NCI-H146 treated with DMSO at 0.1 percent for 48 hours (cell line): ENCODE data around the gene DPYSL3.
A peak's percentile ranks its signal among the peaks of the same experiment; 100 is the strongest.
"Not testable (repeated sequence)": the region's sequence is repeated elsewhere in the genome, so short reads cannot be mapped to it uniquely, and the experiment has no call there.

Experiments used
- DNase-seq: peaks from one replicate; lab custom pipeline; 2025; ENCODE audit not compliant: unreplicated experiment; lab: John Stamatoyannopoulos, UW

DPYSL3 gene

GRCh38 chr5:147509710-147510651 lies at the start of gene DPYSL3:
DPYSL3 (minus strand) TSS chr5:147510068; CDS start chr5:147509858, 210 bp downstream.
- peak; percentile 35 for DNase-seq

GRCh38 chr5:147558826-147559225 lies 49.0 kb upstream of the DPYSL3 start:
- peak; percentile 39 for DNase-seq

GRCh38 chr5:147557876-147558745 lies 48.2 kb upstream of the DPYSL3 start:
- DNase-seq: no peak

- no peak for DNase-seq
Observed at GRCh38 chr5:147555176-147555575, 45.3 kb upstream of the DPYSL3 start.

- no peak for DNase-seq
Observed at GRCh38 chr5:147554261-147554817, 44.5 kb upstream of the DPYSL3 start.

GRCh38 chr5:147553817-147554216 lies 43.9 kb upstream of the DPYSL3 start:
- not testable (repeated sequence) for DNase-seq

- DNase-seq: no peak
Observed at GRCh38 chr5:147552897-147553296, 43.0 kb upstream of the DPYSL3 start.

- no peak for DNase-seq
Observed at GRCh38 chr5:147551677-147552076, 41.8 kb upstream of the DPYSL3 start.

- no peak for DNase-seq
Observed at GRCh38 chr5:147547730-147548129, 37.9 kb upstream of the DPYSL3 start.

GRCh38 chr5:147544556-147544955 lies 34.7 kb upstream of the DPYSL3 start:
- no peak for DNase-seq

- DNase-seq: no peak
Observed at GRCh38 chr5:147539053-147539452, 29.2 kb upstream of the DPYSL3 start.

- DNase-seq: no peak
Observed at GRCh38 chr5:147538236-147538635, 28.4 kb upstream of the DPYSL3 start.

GRCh38 chr5:147534172-147534951 lies 24.5 kb upstream of the DPYSL3 start:
- no peak for DNase-seq

- DNase-seq: no peak
Observed at GRCh38 chr5:147532156-147532555, 22.3 kb upstream of the DPYSL3 start.

- DNase-seq: no peak
Observed at GRCh38 chr5:147530530-147531389, 20.9 kb upstream of the DPYSL3 start.

GRCh38 chr5:147523069-147523468 lies 13.2 kb upstream of the DPYSL3 start:
- DNase-seq: no peak

- peak; percentile 60 for DNase-seq
Observed at GRCh38 chr5:147522435-147522834, 12.6 kb upstream of the DPYSL3 start.

GRCh38 chr5:147520450-147520849 lies 10.6 kb upstream of the DPYSL3 start:
- no peak for DNase-seq

GRCh38 chr5:147519380-147519779 lies 9.5 kb upstream of the DPYSL3 start:
- no peak for DNase-seq

- no peak for DNase-seq
Observed at GRCh38 chr5:147517383-147517782, 7.5 kb upstream of the DPYSL3 start.
